ENCODE measurements around the gene SP6.

DNA sequence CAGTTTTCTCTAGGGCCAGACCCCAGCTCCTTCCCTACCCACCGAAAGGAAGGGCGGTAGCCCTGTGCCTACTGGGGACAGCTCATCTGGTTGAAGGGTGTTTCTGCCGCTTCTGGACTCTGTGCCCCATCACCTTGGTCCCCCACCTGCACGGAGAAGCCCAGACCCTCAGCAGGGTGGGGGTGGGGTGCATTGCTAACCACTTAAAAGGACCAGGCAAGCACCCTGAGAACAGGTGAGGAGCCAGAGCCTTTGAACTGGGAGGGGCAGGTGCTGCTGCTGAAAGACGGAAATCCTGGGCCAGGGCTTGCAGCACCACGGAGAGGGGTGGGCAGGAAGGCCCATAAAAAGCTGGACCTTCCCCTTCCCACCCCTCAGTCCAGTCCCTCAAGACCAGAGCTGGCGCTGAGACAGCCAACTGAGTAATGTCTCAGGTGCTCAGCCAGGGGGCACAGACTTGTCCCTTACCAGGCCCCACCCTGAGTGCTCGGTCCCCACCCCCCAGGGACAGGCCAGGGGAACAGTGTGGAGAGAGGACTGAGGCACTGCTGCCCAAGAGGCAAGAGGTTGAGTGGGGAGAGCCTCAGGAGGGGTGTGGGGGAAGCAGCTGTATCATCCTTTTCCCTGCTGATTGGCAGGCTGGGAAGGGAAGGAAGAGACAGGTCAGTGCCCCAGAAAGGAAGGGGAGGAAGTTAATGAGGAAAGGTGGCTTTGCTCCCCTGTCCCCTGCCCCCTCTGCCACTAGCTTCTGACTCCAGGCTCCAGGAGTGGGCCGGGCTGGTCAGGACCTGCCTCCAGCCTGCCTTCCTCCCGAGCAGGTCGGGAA, 34.2 kb upstream of the SP6 start:
- TF ChIP-seq POLR2A (IDR thresholded peaks at IDR 0.05; ENCODE audit: low read depth) (no peak), POLR2AphosphoS5 (IDR thresholded peaks at IDR 0.05) (no peak), EP300 (IDR thresholded peaks at IDR 0.05) (no peak)
- TF ChIP-seq, protein P1, sequence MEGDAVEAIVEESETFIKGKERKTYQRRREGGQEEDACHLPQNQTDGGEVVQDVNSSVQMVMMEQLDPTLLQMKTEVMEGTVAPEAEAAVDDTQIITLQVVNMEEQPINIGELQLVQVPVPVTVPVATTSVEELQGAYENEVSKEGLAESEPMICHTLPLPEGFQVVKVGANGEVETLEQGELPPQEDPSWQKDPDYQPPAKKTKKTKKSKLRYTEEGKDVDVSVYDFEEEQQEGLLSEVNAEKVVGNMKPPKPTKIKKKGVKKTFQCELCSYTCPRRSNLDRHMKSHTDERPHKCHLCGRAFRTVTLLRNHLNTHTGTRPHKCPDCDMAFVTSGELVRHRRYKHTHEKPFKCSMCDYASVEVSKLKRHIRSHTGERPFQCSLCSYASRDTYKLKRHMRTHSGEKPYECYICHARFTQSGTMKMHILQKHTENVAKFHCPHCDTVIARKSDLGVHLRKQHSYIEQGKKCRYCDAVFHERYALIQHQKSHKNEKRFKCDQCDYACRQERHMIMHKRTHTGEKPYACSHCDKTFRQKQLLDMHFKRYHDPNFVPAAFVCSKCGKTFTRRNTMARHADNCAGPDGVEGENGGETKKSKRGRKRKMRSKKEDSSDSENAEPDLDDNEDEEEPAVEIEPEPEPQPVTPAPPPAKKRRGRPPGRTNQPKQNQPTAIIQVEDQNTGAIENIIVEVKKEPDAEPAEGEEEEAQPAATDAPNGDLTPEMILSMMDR (IDR thresholded peaks at IDR 0.05), result no peak

All from esophagus muscularis mucosa (tissue), 4 donors.